Measurements from ENCODE around the gene CSRP2. TPM values are rescaled to one million over a fixed set of nuclear protein-coding genes. Genes with fewer than 3 reads are reported as not detected.

The CSRP2 gene
- total RNA-seq, 2 experiments from 2014 or later: 1.8 to 2.0 TPM

- H3K36me3 Mint-ChIP-seq (ENCODE audit: low read depth): no peaks in the 10 kb centered on the region
- DNase-seq: no peak
- no peak for ATAC-seq
- H3K4me1 Mint-ChIP-seq: peaks cover 7% of the 10 kb centered on the region
- ChIA-PET CTCF (interaction anchor here (1.4 to 1.8 kb wide), 2 partner anchors 10 to 95 kb away, joined by 5 to 6 read pairs; no protein-coding TSS in a partner anchor), POLR2A (no interaction called here)
- H3K9me3 Mint-ChIP-seq (ENCODE audit: low read depth): no peaks in the 10 kb centered on the region
- no peak overlapping the region for H3K4me3 Mint-ChIP-seq
- no peak overlapping the region for H3K27ac Mint-ChIP-seq
- H3K27me3 Mint-ChIP-seq: peaks cover 6% of the 10 kb centered on the region
- intact Hi-C loops (cut with DNase I, micrococcal nuclease): no loop called here
Measured at GRCh38 chr12:76915361-76916169, 36.7 kb upstream of the CSRP2 start.

GRCh38 chr12:76914102-76914859, 35.5 kb upstream of the CSRP2 start:
- CTCF ChIA-PET: no interaction called here
- no peak for DNase-seq
- ATAC-seq: no peak
- Mint-ChIP-seq H3K36me3 (ENCODE audit: low read depth) (no peaks in the 10 kb centered on the region), H3K4me1 (no peaks in the 10 kb centered on the region), H3K27ac (no peak overlapping the region), H3K27me3 (peaks cover 9% of the 10 kb centered on the region), H3K9me3 (ENCODE audit: low read depth) (no peaks in the 10 kb centered on the region), H3K4me3 (no peak overlapping the region)
- POLR2A ChIA-PET: no interaction called here
- intact Hi-C loops (cut with DNase I, micrococcal nuclease): no loop called here

GRCh38 chr12:76909290-76909689, 30.5 kb upstream of the CSRP2 start:
- no peaks in the 10 kb centered on the region for H3K9me3 Mint-ChIP-seq (ENCODE audit: low read depth)
- intact Hi-C loops (cut with DNase I, micrococcal nuclease): no loop called here
- no peaks in the 10 kb centered on the region for H3K4me1 Mint-ChIP-seq
- H3K27me3 Mint-ChIP-seq: peaks cover 8% of the 10 kb centered on the region
- ATAC-seq: no peak
- POLR2A ChIA-PET: no interaction called here
- H3K4me3 Mint-ChIP-seq: no peak overlapping the region
- no peak for DNase-seq
- no peaks in the 10 kb centered on the region for H3K36me3 Mint-ChIP-seq (ENCODE audit: low read depth)
- CTCF ChIA-PET: no interaction called here
- H3K27ac Mint-ChIP-seq: no peak overlapping the region

GRCh38 chr12:76908303-76909017, 29.6 kb upstream of the CSRP2 start:
- intact Hi-C loops (cut with DNase I, micrococcal nuclease): no loop called here
- Mint-ChIP-seq H3K36me3 (ENCODE audit: low read depth) (no peaks in the 10 kb centered on the region), H3K27ac (no peak overlapping the region), H3K4me3 (no peak overlapping the region), H3K27me3 (peaks cover 8% of the 10 kb centered on the region), H3K4me1 (no peaks in the 10 kb centered on the region), H3K9me3 (ENCODE audit: low read depth) (no peaks in the 10 kb centered on the region)
- no peak for DNase-seq
- CTCF ChIA-PET: interaction anchor here (0.6 kb wide), 1 partner anchor 36 kb away, joined by 4 read pairs; no protein-coding TSS in a partner anchor
- POLR2A ChIA-PET: interaction anchor here (0.6 kb wide), 1 partner anchor 24 kb away, joined by 3 read pairs; no protein-coding TSS in a partner anchor
- ATAC-seq: no peak

GRCh38 chr12:76901628-76902380, 23.0 kb upstream of the CSRP2 start:
- Mint-ChIP-seq H3K9me3 (ENCODE audit: low read depth) (no peaks in the 10 kb centered on the region), H3K27me3 (no peaks in the 10 kb centered on the region), H3K4me1 (peaks cover 12% of the 10 kb centered on the region), H3K4me3 (no peak overlapping the region), H3K27ac (no peak overlapping the region), H3K36me3 (ENCODE audit: low read depth) (no peaks in the 10 kb centered on the region)
- ChIA-PET POLR2A (no interaction called here), CTCF (interaction anchor here (0.6 to 1.3 kb wide), 3 partner anchors 23 to 274 kb away, joined by 3 read pairs; partner anchors contain the start of gene CSRP2)
- no peak for ATAC-seq
- no peak for DNase-seq
- intact Hi-C loops (cut with DNase I, micrococcal nuclease): no loop called here

- H3K4me1 Mint-ChIP-seq: peaks cover 12% of the 10 kb centered on the region
- H3K27ac Mint-ChIP-seq: no peak overlapping the region
- POLR2A ChIA-PET: no interaction called here
Measured at GRCh38 chr12:76899522-76899921, 20.7 kb upstream of the CSRP2 start.

GRCh38 chr12:76898442-76898841, 19.6 kb upstream of the CSRP2 start:
- H3K4me1 Mint-ChIP-seq: peaks cover 12% of the 10 kb centered on the region
- DNase-seq: no peak
- H3K27me3 Mint-ChIP-seq: no peaks in the 10 kb centered on the region
- no peak for ATAC-seq
- ChIA-PET CTCF (interaction anchor here (0.6 to 0.7 kb wide), 2 partner anchors 15 to 311 kb away, joined by 3 read pairs; no protein-coding TSS in a partner anchor), POLR2A (no interaction called here)
- H3K4me3 Mint-ChIP-seq: no peak overlapping the region
- no peaks in the 10 kb centered on the region for H3K9me3 Mint-ChIP-seq (ENCODE audit: low read depth)
- intact Hi-C loops (cut with DNase I, micrococcal nuclease): no loop called here
- no peaks in the 10 kb centered on the region for H3K36me3 Mint-ChIP-seq (ENCODE audit: low read depth)
- H3K27ac Mint-ChIP-seq: no peak overlapping the region

More at GRCh38 chr12:76899522-76899921, 20.7 kb upstream of the CSRP2 start:
- no peaks in the 10 kb centered on the region for H3K9me3 Mint-ChIP-seq (ENCODE audit: low read depth)
- H3K36me3 Mint-ChIP-seq (ENCODE audit: low read depth): no peaks in the 10 kb centered on the region
- intact Hi-C loops (cut with DNase I, micrococcal nuclease): no loop called here
- no peaks in the 10 kb centered on the region for H3K27me3 Mint-ChIP-seq
- no peak for DNase-seq
- CTCF ChIA-PET: no interaction called here
- no peak overlapping the region for H3K4me3 Mint-ChIP-seq
- no peak for ATAC-seq

- ChIA-PET CTCF (no interaction called here), POLR2A (no interaction called here)
- DNase-seq (no peak), ATAC-seq (no peak)
- Mint-ChIP-seq H3K9me3 (ENCODE audit: low read depth) (no peaks in the 10 kb centered on the region), H3K4me3 (no peak overlapping the region), H3K36me3 (ENCODE audit: low read depth) (no peaks in the 10 kb centered on the region), H3K27ac (no peak overlapping the region), H3K27me3 (peaks cover 4% of the 10 kb centered on the region), H3K4me1 (peaks cover 2% of the 10 kb centered on the region)
- intact Hi-C loops (cut with DNase I, micrococcal nuclease): no loop called here
Measured at GRCh38 chr12:76896274-76896673, 17.5 kb upstream of the CSRP2 start.

- no peak for ATAC-seq
- no peak for DNase-seq
- Mint-ChIP-seq H3K9me3 (ENCODE audit: low read depth) (no peaks in the 10 kb centered on the region), H3K27ac (no peak overlapping the region), H3K27me3 (peaks cover 4% of the 10 kb centered on the region), H3K4me3 (no peak overlapping the region), H3K36me3 (ENCODE audit: low read depth) (no peaks in the 10 kb centered on the region), H3K4me1 (peaks cover 6% of the 10 kb centered on the region)
- ChIA-PET CTCF (no interaction called here), POLR2A (no interaction called here)
- intact Hi-C loops (cut with DNase I, micrococcal nuclease): no loop called here
Measured at GRCh38 chr12:76895796-76896195, 17.0 kb upstream of the CSRP2 start.

GRCh38 chr12:76891609-76892008, 12.8 kb upstream of the CSRP2 start:
- peaks cover 4% of the 10 kb centered on the region for H3K27me3 Mint-ChIP-seq
- H3K4me3 Mint-ChIP-seq: no peak overlapping the region
- ChIA-PET CTCF (no interaction called here), POLR2A (no interaction called here)
- DNase-seq (no peak), ATAC-seq (peak; percentile 59)
- intact Hi-C loops (cut with DNase I, micrococcal nuclease): no loop called here
- H3K9me3 Mint-ChIP-seq (ENCODE audit: low read depth): no peaks in the 10 kb centered on the region
- no peak overlapping the region for H3K27ac Mint-ChIP-seq
- H3K36me3 Mint-ChIP-seq (ENCODE audit: low read depth): no peaks in the 10 kb centered on the region
- peaks cover 18% of the 10 kb centered on the region for H3K4me1 Mint-ChIP-seq

Data from activated CD4-positive, alpha-beta T cell treated with anti-CD3 and anti-CD28 coated beads for 36 hours (primary cell).